K562 (cell line): ENCODE data around the gene FBXO36. TPM values are rescaled to one million over a fixed set of nuclear protein-coding genes. Genes with fewer than 3 reads are reported as not detected.

Experiments
- BRCA1 ChIP-seq, 2 experiments: fragments of 450-650 bp in 1 of 2; sonication (generic) in 1 of 2; formaldehyde crosslinking in 1 of 2; IDR thresholded peaks; 2 replicates each; pipeline versions ENCODE4 v1.5.0 to v1.6.1; 2017 to 2020; ENCODE audit warnings: mild to moderate bottlenecking in 1 of 2, missing genetic modification reagents in 1 of 2
- DLX4 ChIP-seq: fragments of 250-450 bp; sonication (Bioruptor Pico); IDR thresholded peaks from 2 replicates; pipeline ENCODE4 v1.6.1; 2021; ENCODE audit warnings: mild to moderate bottlenecking
- PTTG1 ChIP-seq: fragments of 450-650 bp; IDR thresholded peaks from 2 replicates; pipeline ENCODE4 v1.6.1; 2016; ENCODE audit warnings: low read depth, mild to moderate bottlenecking, missing genetic modification characterization, missing compliant biosample characterization
- RB1 ChIP-seq: fragments of 450-650 bp; IDR thresholded peaks from 2 replicates; pipeline ENCODE4 v1.6.1; 2017; ENCODE audit warnings: low read depth, mild to moderate bottlenecking
- ZHX1 ChIP-seq: fragments of 150-350 bp; conservative IDR thresholded peaks from 2 replicates; pipeline ENCODE4 v1.6.1; 2014; ENCODE audit warnings: low read length
- ZNF384 ChIP-seq: IDR thresholded peaks from 2 replicates; pipeline ENCODE4 v1.6.1; 2012; ENCODE audit warnings: low read depth, low read length, improper control_type of control experiment
- ZNF512 ChIP-seq: IDR thresholded peaks from 2 replicates; pipeline ENCODE4 v1.6.1; 2016; ENCODE audit warnings: missing genetic modification characterization, missing compliant biosample characterization
- polyA plus RNA-seq, 8 experiments: library from polyadenylated mRNA; depleted of rRNA in 4 of 8; stranded (reverse) in 5 of 8; unstranded in 3 of 8; fragments of >200 nt; fragmentation: Nextera tagmentation in 2 of 8; fragmentation: Illumina TruSeq in 1 of 8; extraction: Ambion mirVana in 2 of 8; extraction: Trizol in 1 of 8; gene quantifications; 2 replicates each; pipeline versions ENCODE4 v1.2.1 to v1.2.3, GENCODE V29; 2011 to 2014; ENCODE audit warnings: inconsistent platforms in 1 of 8, missing spikeins in 1 of 8
- total RNA-seq, 7 experiments: library from RNA; depleted of rRNA in 6 of 7; stranded (reverse); fragments of >200 nt in 6 of 7; fragmentation: Illumina TruSeq in 2 of 7; extraction: Trizol in 2 of 7; gene quantifications; 2 replicates each; pipeline versions ENCODE4 v1.2.1 to v1.2.3, GENCODE V29; 2011 to 2021; ENCODE audit warnings: low replicate concordance in 1 of 7
- TF ChIP-seq, protein P1 (sequence below): fragments of 250-450 bp; sonication (Bioruptor Pico); IDR thresholded peaks from 2 replicates; pipeline ENCODE4 v1.8.0; 2021; ENCODE audit warnings: moderate library complexity, mild to moderate bottlenecking, inconsistent platforms
- TF ChIP-seq, protein P2 (sequence below): sonication (generic); formaldehyde crosslinking; IDR thresholded peaks from 2 replicates; pipeline ENCODE4 v1.8.0; 2022; ENCODE audit warnings: mild to moderate bottlenecking, missing genetic modification reagents
- TF ChIP-seq, protein P3 (sequence below), 2 experiments: fragments of 450-650 bp; IDR thresholded peaks; 2 replicates each; pipeline ENCODE4 v1.6.1; 2018; ENCODE audit warnings: mild to moderate bottlenecking in 2 of 2, low read depth in 1 of 2; ENCODE audit not compliant: partially characterized antibody in 2 of 2

The FBXO36 gene
- total and polyA plus RNA-seq, 9 of the 15 experiments (the other 6 are each of a cell fraction or from before 2014, with no cell fraction given) = 0.40 to 0.91 (median 0.58) TPM

GRCh38 chr2:229922449-229923386 is at the start of gene FBXO36 (continued):
- no peak for TF ChIP-seq ZNF512 (tag)
- TF ChIP-seq ZNF384 = no peak
- TF ChIP-seq RB1 = peak; percentile 31; the same call in 1 of the 2 replicates
- TF ChIP-seq, protein P1, sequence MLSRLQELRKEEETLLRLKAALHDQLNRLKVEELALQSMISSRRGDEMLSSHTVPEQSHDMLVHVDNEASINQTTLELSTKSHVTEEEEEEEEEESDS (CRISPR knock-in tag) = no peak
- no peak for TF ChIP-seq BRCA1 (IDR thresholded peaks at IDR 0.05)
- no peak for TF ChIP-seq BRCA1 (CRISPR knock-in tag; IDR thresholded peaks at IDR 0.05)
- TF ChIP-seq, protein P2, sequence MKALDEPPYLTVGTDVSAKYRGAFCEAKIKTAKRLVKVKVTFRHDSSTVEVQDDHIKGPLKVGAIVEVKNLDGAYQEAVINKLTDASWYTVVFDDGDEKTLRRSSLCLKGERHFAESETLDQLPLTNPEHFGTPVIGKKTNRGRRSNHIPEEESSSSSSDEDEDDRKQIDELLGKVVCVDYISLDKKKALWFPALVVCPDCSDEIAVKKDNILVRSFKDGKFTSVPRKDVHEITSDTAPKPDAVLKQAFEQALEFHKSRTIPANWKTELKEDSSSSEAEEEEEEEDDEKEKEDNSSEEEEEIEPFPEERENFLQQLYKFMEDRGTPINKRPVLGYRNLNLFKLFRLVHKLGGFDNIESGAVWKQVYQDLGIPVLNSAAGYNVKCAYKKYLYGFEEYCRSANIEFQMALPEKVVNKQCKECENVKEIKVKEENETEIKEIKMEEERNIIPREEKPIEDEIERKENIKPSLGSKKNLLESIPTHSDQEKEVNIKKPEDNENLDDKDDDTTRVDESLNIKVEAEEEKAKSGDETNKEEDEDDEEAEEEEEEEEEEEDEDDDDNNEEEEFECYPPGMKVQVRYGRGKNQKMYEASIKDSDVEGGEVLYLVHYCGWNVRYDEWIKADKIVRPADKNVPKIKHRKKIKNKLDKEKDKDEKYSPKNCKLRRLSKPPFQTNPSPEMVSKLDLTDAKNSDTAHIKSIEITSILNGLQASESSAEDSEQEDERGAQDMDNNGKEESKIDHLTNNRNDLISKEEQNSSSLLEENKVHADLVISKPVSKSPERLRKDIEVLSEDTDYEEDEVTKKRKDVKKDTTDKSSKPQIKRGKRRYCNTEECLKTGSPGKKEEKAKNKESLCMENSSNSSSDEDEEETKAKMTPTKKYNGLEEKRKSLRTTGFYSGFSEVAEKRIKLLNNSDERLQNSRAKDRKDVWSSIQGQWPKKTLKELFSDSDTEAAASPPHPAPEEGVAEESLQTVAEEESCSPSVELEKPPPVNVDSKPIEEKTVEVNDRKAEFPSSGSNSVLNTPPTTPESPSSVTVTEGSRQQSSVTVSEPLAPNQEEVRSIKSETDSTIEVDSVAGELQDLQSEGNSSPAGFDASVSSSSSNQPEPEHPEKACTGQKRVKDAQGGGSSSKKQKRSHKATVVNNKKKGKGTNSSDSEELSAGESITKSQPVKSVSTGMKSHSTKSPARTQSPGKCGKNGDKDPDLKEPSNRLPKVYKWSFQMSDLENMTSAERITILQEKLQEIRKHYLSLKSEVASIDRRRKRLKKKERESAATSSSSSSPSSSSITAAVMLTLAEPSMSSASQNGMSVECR (CRISPR knock-in tag) = peak; percentile 95
- TF ChIP-seq PTTG1 = no peak
- TF ChIP-seq DLX4 = no peak
- TF ChIP-seq, protein P3, sequence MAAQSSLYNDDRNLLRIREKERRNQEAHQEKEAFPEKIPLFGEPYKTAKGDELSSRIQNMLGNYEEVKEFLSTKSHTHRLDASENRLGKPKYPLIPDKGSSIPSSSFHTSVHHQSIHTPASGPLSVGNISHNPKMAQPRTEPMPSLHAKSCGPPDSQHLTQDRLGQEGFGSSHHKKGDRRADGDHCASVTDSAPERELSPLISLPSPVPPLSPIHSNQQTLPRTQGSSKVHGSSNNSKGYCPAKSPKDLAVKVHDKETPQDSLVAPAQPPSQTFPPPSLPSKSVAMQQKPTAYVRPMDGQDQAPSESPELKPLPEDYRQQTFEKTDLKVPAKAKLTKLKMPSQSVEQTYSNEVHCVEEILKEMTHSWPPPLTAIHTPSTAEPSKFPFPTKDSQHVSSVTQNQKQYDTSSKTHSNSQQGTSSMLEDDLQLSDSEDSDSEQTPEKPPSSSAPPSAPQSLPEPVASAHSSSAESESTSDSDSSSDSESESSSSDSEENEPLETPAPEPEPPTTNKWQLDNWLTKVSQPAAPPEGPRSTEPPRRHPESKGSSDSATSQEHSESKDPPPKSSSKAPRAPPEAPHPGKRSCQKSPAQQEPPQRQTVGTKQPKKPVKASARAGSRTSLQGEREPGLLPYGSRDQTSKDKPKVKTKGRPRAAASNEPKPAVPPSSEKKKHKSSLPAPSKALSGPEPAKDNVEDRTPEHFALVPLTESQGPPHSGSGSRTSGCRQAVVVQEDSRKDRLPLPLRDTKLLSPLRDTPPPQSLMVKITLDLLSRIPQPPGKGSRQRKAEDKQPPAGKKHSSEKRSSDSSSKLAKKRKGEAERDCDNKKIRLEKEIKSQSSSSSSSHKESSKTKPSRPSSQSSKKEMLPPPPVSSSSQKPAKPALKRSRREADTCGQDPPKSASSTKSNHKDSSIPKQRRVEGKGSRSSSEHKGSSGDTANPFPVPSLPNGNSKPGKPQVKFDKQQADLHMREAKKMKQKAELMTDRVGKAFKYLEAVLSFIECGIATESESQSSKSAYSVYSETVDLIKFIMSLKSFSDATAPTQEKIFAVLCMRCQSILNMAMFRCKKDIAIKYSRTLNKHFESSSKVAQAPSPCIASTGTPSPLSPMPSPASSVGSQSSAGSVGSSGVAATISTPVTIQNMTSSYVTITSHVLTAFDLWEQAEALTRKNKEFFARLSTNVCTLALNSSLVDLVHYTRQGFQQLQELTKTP (IDR thresholded peaks at IDR 0.05; ENCODE audit: low read depth in 1 of 2, partially characterized antibody in 2 of 2) = no peak
- TF ChIP-seq ZHX1 = no peak
